GM21717 (cell line): ENCODE results near the gene BUD31.
"Not testable (repeated sequence)": the region's sequence is repeated elsewhere in the genome, so short reads cannot be mapped to it uniquely, and the experiment has no call there.

ENCODE experiments used
- ATAC-seq: cut with Tn5 transposase; IDR thresholded peaks from one replicate; pipeline ENCODE4 v1.9.1; 2021; ENCODE audit warnings: mild to moderate bottlenecking, moderate library complexity; ENCODE audit not compliant: unreplicated experiment

The BUD31 gene

GRCh38 chr7:99428972-99429566 is 20.3 kb downstream of the BUD31 start:
- no peak for ATAC-seq

GRCh38 chr7:99429756-99430155 is 21.0 kb downstream of the BUD31 start:
- ATAC-seq: no peak

- not testable (repeated sequence) for ATAC-seq
Measured at GRCh38 chr7:99431756-99432540, 23.2 kb downstream of the BUD31 start.

GRCh38 chr7:99433158-99433557 is 24.4 kb downstream of the BUD31 start:
- ATAC-seq: no peak

GRCh38 chr7:99437946-99438572 is 29.3 kb downstream of the BUD31 start:
- peak; percentile 5 for ATAC-seq

- peak; percentile 86 for ATAC-seq
Measured at GRCh38 chr7:99438573-99439480, 30.1 kb downstream of the BUD31 start, which contains the start of the genes CPSF4 and PTCD1. Gene CPSF4 (plus strand): TSS chr7:99438943. CDS start chr7:99439083, 140 bp downstream. Gene PTCD1 (minus strand): TSS chr7:99438798. CDS start chr7:99435242, 3,556 bp downstream.

- no peak for ATAC-seq
Measured at GRCh38 chr7:99440195-99440594, 31.4 kb downstream of the BUD31 start.

- no peak for ATAC-seq
Measured at GRCh38 chr7:99446096-99446495, 37.3 kb downstream of the BUD31 start.

- no peak for ATAC-seq
Measured at GRCh38 chr7:99447943-99448342, 39.2 kb downstream of the BUD31 start.

- no peak for ATAC-seq
Measured at GRCh38 chr7:99448855-99449254, 40.1 kb downstream of the BUD31 start.

- ATAC-seq: no peak
Measured at GRCh38 chr7:99449326-99449725, 40.6 kb downstream of the BUD31 start.

GRCh38 chr7:99451936-99452335 is 43.2 kb downstream of the BUD31 start:
- no peak for ATAC-seq

GRCh38 chr7:99452541-99452940 is 43.8 kb downstream of the BUD31 start:
- ATAC-seq: no peak

- ATAC-seq: no peak
Measured at GRCh38 chr7:99453105-99453504, 44.3 kb downstream of the BUD31 start.

- ATAC-seq: no peak
Measured at GRCh38 chr7:99455874-99456273, 47.1 kb downstream of the BUD31 start.

- no peak for ATAC-seq
Measured at GRCh38 chr7:99456288-99456687, 47.5 kb downstream of the BUD31 start.

- no peak for ATAC-seq
Measured at GRCh38 chr7:99457050-99457649, 48.4 kb downstream of the BUD31 start.

- no peak for ATAC-seq
Measured at GRCh38 chr7:99457650-99458493, 49.1 kb downstream of the BUD31 start.

GRCh38 chr7:99459087-99459486 is 50.3 kb downstream of the BUD31 start:
- no peak for ATAC-seq

GRCh38 chr7:99460651-99461050 is 51.9 kb downstream of the BUD31 start:
- ATAC-seq: no peak
